ENCODE data around the gene SPATS2L. TPM values are rescaled to one million over a fixed set of nuclear protein-coding genes. Genes with fewer than 3 reads are reported as not detected.

SPATS2L gene
- total and polyA plus RNA-seq, 2 of the 13 experiments (the other 11 are each of a cell fraction or from before 2014, with no cell fraction given) = 154 to 212 TPM

- TF ChIP-seq ZBTB40 (IDR thresholded peaks at IDR 0.05) (no peak), ZBTB40 (CRISPR knock-in tag; IDR thresholded peaks at IDR 0.05) (no peak), ARNT2 (CRISPR knock-in tag; IDR thresholded peaks at IDR 0.05; ENCODE audit: low read depth) (no peak), PHF20 (CRISPR knock-in tag; IDR thresholded peaks at IDR 0.05) (no peak), ZBTB7B (CRISPR knock-in tag; IDR thresholded peaks at IDR 0.05) (peak; percentile 84; the same call in 1 of the 2 replicates), TBP (CRISPR knock-in tag; IDR thresholded peaks at IDR 0.05) (no peak), ZNF646 (CRISPR knock-in tag; IDR thresholded peaks at IDR 0.05) (peak; percentile 92), ZNF569 (CRISPR knock-in tag; IDR thresholded peaks at IDR 0.05; ENCODE audit: borderline replicate concordance) (no peak), AHR (CRISPR knock-in tag; IDR thresholded peaks at IDR 0.05) (no peak), ZSCAN25 (CRISPR knock-in tag; IDR thresholded peaks at IDR 0.05) (no peak), TBL1XR1 (IDR thresholded peaks at IDR 0.05; ENCODE audit: borderline replicate concordance, low read length, partially characterized antibody) (peak; percentile 61), MXD1 (CRISPR knock-in tag; IDR thresholded peaks at IDR 0.05) (no peak), SP140L (CRISPR knock-in tag; IDR thresholded peaks at IDR 0.05; ENCODE audit: borderline replicate concordance) (no peak; the same call in 1 of the 2 replicates), ZNF652 (CRISPR knock-in tag; IDR thresholded peaks at IDR 0.05; ENCODE audit: borderline replicate concordance, low read depth) (no peak; the same call in 1 of the 2 replicates)
Observed at GRCh38 chr2:200367155-200367554, 60.7 kb downstream of the SPATS2L start (continued).
